HCT116 (cell line): ENCODE data around the gene MMS19. TPM values are rescaled to one million over a fixed set of nuclear protein-coding genes. Genes with fewer than 3 reads are reported as not detected.

ENCODE experiments used
- ATAC-seq: fragments of 200-7000 bp; cut with Tn5 transposase; 2 replicates; pipeline ENCODE4 v1.9.1; 2020; ENCODE audit warnings: mild to moderate bottlenecking, moderate library complexity
- BruUV-seq: library from RNA; stranded (reverse); fragments of 400-500 nt; replicated peaks from 2 replicates; lab custom pipeline; 2021; lab: Mats Ljungman, UMichigan
- CTCF ChIA-PET: fragments of 300-600 bp; sonication (Branson Sonifier 250); formaldehyde crosslinking; loops from one replicate; lab custom pipeline; 2021; ENCODE audit warnings: antibody characterized with exemption; lab: Charles Lee
- POLR2A ChIA-PET: fragments of 300-600, 350-600 bp; sonication (Branson Sonifier 250); formaldehyde crosslinking; loops from one replicate; lab custom pipeline; 2021; ENCODE audit warnings: antibody characterized with exemption; lab: Charles Lee
- RAD21 ChIA-PET, 2 experiments: fragments of 300-600 bp; sonication (Branson Sonifier 250); formaldehyde crosslinking; loops; one replicate each; lab custom pipeline; 2023; ENCODE audit warnings: low total read pairs in 2 of 2; ENCODE audit not compliant: uncharacterized antibody in 2 of 2, unreplicated experiment in 2 of 2, low non-redundant PET in 1 of 2; lab: Charles Lee
- DNase-seq: peaks from one replicate; pipeline ENCODE4 v3.0.0-alpha.2; 2010; ENCODE audit warnings: low read depth, low spot score
- H2AFZ ChIP-seq: fragments of 200-600 bp; shearing (Covaris generic), sonication (generic); 2 replicates; pipeline ENCODE4 v1.6.1; 2017; ENCODE audit warnings: low read depth, mixed run types, mixed read lengths, antibody characterized with exemption, low read length; ENCODE audit not compliant: poor library complexity, severe bottlenecking
- H3K27ac ChIP-seq: 2 replicates; pipeline ENCODE4 v1.5.1; 2012; ENCODE audit warnings: low read depth, low read length
- H3K27me3 ChIP-seq: fragments of 200-600 bp; sonication (generic); 2 replicates; pipeline ENCODE4 v1.6.1; 2016; ENCODE audit warnings: mixed run types, low read length, mixed read lengths; ENCODE audit not compliant: insufficient read depth
- H3K36me3 ChIP-seq, 2 experiments: fragments of 200-500 bp in 1 of 2; fragments of 200-600 bp in 1 of 2; sonication (Bioruptor generic) in 1 of 2; sonication (generic) in 1 of 2; 2 replicates each; pipeline versions ENCODE4 v1.5.1 to v1.6.1; 2014 to 2016; ENCODE audit warnings: low read length in 2 of 2, inconsistent platforms in 1 of 2, mixed read lengths in 1 of 2, mixed run types in 1 of 2; ENCODE audit not compliant: insufficient read depth in 2 of 2, control insufficient read depth in 1 of 2
- H3K4me1 ChIP-seq, 2 experiments: fragments of 200-600 bp in 1 of 2; sonication (generic) in 1 of 2; 2 replicates each; pipeline versions ENCODE4 v1.5.1 to v1.6.1; 2012 to 2017; ENCODE audit warnings: low read length in 2 of 2, inconsistent platforms in 1 of 2, mild to moderate bottlenecking in 1 of 2, mixed read lengths in 1 of 2, mixed run types in 1 of 2, moderate library complexity in 1 of 2; ENCODE audit not compliant: insufficient read depth in 2 of 2, control insufficient read depth in 1 of 2
- H3K4me2 ChIP-seq: fragments of 200-600 bp; sonication (generic); 2 replicates; pipeline ENCODE4 v1.6.1; 2017; ENCODE audit warnings: mixed run types, low read length, mixed read lengths
- H3K4me3 ChIP-seq, 2 experiments: fragments of 200-600 bp in 1 of 2; sonication (generic) in 1 of 2; replicated peaks in 1 of 2; 2 replicates each; pipeline ENCODE4 v1.5.1; 2011 to 2016; ENCODE audit warnings: low read length in 2 of 2, control low read depth in 1 of 2, low read depth in 1 of 2, mild to moderate bottlenecking in 1 of 2, mixed read lengths in 1 of 2, mixed run types in 1 of 2
- H3K79me2 ChIP-seq: fragments of 200-600 bp; sonication (generic); 2 replicates; pipeline ENCODE4 v1.6.1; 2017; ENCODE audit warnings: mild to moderate bottlenecking, mixed run types, low read length, moderate library complexity, mixed read lengths; ENCODE audit not compliant: insufficient read depth
- H3K9ac ChIP-seq: fragments of 200-600 bp; sonication (generic); 2 replicates; pipeline ENCODE4 v1.6.1; 2016; ENCODE audit warnings: low read length, mixed read lengths
- H3K9me2 ChIP-seq: fragments of 200-600 bp; sonication (generic), shearing (Covaris generic); 2 replicates; pipeline ENCODE4 v1.6.1; 2017; ENCODE audit warnings: mixed run types, mild to moderate bottlenecking, moderate library complexity; ENCODE audit not compliant: insufficient read depth
- H3K9me3 ChIP-seq, 2 experiments: fragments of 200-500 bp in 1 of 2; fragments of 200-600 bp in 1 of 2; sonication (Bioruptor generic) in 1 of 2; sonication (generic) in 1 of 2; 2 replicates each; pipeline ENCODE4 v1.6.1; 2014 to 2017; ENCODE audit warnings: low read length in 2 of 2, mixed read lengths in 2 of 2, inconsistent platforms in 1 of 2, low read depth in 1 of 2, mild to moderate bottlenecking in 1 of 2, mixed run types in 1 of 2, moderate library complexity in 1 of 2; ENCODE audit not compliant: control insufficient read depth in 1 of 2, insufficient read depth in 1 of 2
- H4K20me1 ChIP-seq: fragments of 200-600 bp; sonication (generic), shearing (Covaris generic); 2 replicates; pipeline ENCODE4 v1.6.1; 2017; ENCODE audit warnings: mixed run types, mild to moderate bottlenecking, moderate library complexity; ENCODE audit not compliant: insufficient read depth
- POLR2AphosphoS5 ChIP-seq: IDR thresholded peaks from 2 replicates; pipeline ENCODE4 v1.6.1; 2011; ENCODE audit warnings: mild to moderate bottlenecking, low read depth, low read length, moderate library complexity
- SRF ChIP-seq: IDR thresholded peaks from 2 replicates; pipeline ENCODE4 v1.6.1; 2012; ENCODE audit warnings: low read depth
- ZNF274 ChIP-seq: fragments of 200-500 bp; sonication (Bioruptor generic); IDR thresholded peaks from 2 replicates; pipeline ENCODE4 v1.6.1; 2014; ENCODE audit warnings: mild to moderate bottlenecking, low read depth, low read length, inconsistent platforms
- intact Hi-C: fragments of 100-400 bp; cut with micrococcal nuclease; formaldehyde crosslinking; loops from 2 replicates; pipeline ENCODE4 v1.10.0; 2022
- total RNA-seq: library from RNA; stranded (reverse); gene quantifications from one replicate; pipeline ENCODE4 v1.2.1, GENCODE V29; 2021; ENCODE audit not compliant: unreplicated experiment
- TF ChIP-seq, protein P1 (sequence below): IDR thresholded peaks from 2 replicates; pipeline ENCODE4 v1.6.1; 2011; ENCODE audit warnings: mild to moderate bottlenecking, low read length, moderate library complexity; ENCODE audit not compliant: insufficient replicate concordance; ENCODE audit errors: extremely low read depth
- TF ChIP-seq, protein P2 (sequence below): IDR thresholded peaks from 2 replicates; pipeline ENCODE4 v1.6.1; 2012
- TF ChIP-seq, protein P3 (sequence below), 3 experiments: fragments of 200-600 bp in 1 of 3; sonication (generic) in 1 of 3; IDR thresholded peaks in 2 of 3; conservative IDR thresholded peaks in 1 of 3; 2 replicates each; pipeline ENCODE4 v1.5.1; 2012 to 2017; ENCODE audit warnings: low read depth in 2 of 3, low read length in 2 of 3, antibody characterized with exemption in 1 of 3, borderline replicate concordance in 1 of 3, control low read depth in 1 of 3, mild to moderate bottlenecking in 1 of 3, mixed read lengths in 1 of 3, mixed run types in 1 of 3, moderate library complexity in 1 of 3; ENCODE audit not compliant: insufficient read depth in 1 of 3

The MMS19 gene
- total RNA-seq, 1 experiment from 2014 or later: 101 TPM

DNA sequence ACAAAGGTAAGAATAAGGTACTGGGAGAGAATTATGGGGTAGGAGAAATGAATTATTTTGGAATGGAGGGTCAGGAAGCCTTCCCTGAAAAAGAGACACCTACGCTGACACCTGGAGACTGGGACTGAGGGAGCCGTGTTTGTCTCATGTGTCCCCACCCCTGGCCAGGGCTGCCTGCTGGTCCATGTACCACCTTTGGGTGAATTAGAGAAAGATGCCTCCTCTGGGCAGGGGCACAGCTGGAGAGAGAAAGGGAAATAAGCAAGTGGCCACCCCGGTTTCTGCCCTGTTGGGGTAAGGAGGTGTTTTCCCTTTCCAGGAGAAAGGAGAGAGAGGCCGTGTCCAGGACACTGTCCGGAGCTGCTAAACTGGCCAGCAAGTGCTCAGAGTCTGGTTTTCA lies 22.3 kb upstream of the MMS19 start:
- no peak overlapping the region for H3K27ac ChIP-seq
- no peaks in the 10 kb centered on the region for H4K20me1 ChIP-seq
- no peak overlapping the region for H3K4me2 ChIP-seq
- RAD21 ChIA-PET: no interaction called here
- TF ChIP-seq, protein P1, sequence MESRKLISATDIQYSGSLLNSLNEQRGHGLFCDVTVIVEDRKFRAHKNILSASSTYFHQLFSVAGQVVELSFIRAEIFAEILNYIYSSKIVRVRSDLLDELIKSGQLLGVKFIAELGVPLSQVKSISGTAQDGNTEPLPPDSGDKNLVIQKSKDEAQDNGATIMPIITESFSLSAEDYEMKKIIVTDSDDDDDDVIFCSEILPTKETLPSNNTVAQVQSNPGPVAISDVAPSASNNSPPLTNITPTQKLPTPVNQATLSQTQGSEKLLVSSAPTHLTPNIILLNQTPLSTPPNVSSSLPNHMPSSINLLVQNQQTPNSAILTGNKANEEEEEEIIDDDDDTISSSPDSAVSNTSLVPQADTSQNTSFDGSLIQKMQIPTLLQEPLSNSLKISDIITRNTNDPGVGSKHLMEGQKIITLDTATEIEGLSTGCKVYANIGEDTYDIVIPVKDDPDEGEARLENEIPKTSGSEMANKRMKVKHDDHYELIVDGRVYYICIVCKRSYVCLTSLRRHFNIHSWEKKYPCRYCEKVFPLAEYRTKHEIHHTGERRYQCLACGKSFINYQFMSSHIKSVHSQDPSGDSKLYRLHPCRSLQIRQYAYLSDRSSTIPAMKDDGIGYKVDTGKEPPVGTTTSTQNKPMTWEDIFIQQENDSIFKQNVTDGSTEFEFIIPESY: no peak
- TF ChIP-seq ZNF274 (no peak), POLR2AphosphoS5 (no peak), SRF (no peak)
- TF ChIP-seq, protein P2, sequence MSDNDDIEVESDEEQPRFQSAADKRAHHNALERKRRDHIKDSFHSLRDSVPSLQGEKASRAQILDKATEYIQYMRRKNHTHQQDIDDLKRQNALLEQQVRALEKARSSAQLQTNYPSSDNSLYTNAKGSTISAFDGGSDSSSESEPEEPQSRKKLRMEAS: no peak
- TF ChIP-seq, protein P3, sequence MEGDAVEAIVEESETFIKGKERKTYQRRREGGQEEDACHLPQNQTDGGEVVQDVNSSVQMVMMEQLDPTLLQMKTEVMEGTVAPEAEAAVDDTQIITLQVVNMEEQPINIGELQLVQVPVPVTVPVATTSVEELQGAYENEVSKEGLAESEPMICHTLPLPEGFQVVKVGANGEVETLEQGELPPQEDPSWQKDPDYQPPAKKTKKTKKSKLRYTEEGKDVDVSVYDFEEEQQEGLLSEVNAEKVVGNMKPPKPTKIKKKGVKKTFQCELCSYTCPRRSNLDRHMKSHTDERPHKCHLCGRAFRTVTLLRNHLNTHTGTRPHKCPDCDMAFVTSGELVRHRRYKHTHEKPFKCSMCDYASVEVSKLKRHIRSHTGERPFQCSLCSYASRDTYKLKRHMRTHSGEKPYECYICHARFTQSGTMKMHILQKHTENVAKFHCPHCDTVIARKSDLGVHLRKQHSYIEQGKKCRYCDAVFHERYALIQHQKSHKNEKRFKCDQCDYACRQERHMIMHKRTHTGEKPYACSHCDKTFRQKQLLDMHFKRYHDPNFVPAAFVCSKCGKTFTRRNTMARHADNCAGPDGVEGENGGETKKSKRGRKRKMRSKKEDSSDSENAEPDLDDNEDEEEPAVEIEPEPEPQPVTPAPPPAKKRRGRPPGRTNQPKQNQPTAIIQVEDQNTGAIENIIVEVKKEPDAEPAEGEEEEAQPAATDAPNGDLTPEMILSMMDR (IDR thresholded peaks at IDR 0.05 in 2 of 3, conservative IDR thresholded peaks at IDR 0.05 in 1 of 3; ENCODE audit: borderline replicate concordance in 1 of 3, insufficient read depth in 1 of 3, low read depth in 2 of 3, low read length in 2 of 3): no peak
- no peak for ATAC-seq
- no TSS peak for BruUV-seq
- CTCF ChIA-PET: no interaction called here
- no peak overlapping the region for H3K9ac ChIP-seq
- POLR2A ChIA-PET: no interaction called here
- H2AFZ ChIP-seq: no peak overlapping the region
- no peak overlapping the region for H3K4me3 ChIP-seq
- H3K36me3 ChIP-seq: no peaks in the 10 kb centered on the region
- no peaks in the 10 kb centered on the region for H3K9me3 ChIP-seq
- no peaks in the 10 kb centered on the region for H3K27me3 ChIP-seq
- peaks cover 25 to 39% of the 10 kb centered on the region in 2 experiments for H3K4me1 ChIP-seq
- no peaks in the 10 kb centered on the region for H3K9me2 ChIP-seq
- intact Hi-C loops: no loop called here
- DNase-seq: no peak
- H3K79me2 ChIP-seq: no peaks in the 10 kb centered on the region
